IPS DF 4.7 (cell line): ENCODE measurements around the gene WDR48.

Experiments
- DNase-seq: peaks from one replicate; pipeline ENCODE4 v3.0.0-alpha.2; 2013; ENCODE audit warnings: low spot score; ENCODE audit errors: extremely low read depth

Gene WDR48

DNA sequence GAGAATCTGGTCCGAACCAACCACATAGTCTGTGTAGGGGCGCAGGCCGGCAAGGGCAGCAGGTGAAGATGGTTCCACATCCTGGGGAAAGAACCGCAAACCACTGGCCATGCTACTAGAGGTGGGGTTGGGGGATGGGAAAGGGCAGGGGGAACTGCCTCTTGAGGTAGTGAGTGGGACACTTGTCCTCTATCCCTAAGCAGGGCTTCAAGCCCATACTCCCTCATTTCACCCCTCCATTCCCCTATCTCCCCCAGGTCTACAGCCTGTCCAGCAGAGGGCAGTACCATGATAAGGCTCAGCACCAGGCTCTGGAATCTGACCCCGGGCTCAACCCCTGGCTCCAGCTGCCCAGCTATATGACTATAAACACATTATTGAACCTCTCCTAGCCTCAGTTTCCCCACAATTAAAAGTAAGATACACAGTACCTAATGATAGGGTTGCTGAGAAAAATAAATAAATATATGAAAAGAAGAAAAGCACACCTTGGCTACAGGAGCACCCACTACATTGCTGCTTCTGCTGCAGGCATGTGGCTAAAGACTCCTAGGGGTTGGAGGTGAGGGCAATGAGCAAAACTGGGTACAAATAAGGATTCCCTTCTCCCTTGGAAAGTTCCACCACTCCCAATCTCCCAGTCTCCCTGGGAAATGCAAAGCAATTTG lies 49.3 kb downstream of the WDR48 start:
- no peak for DNase-seq

- DNase-seq, result no peak
Measured at GRCh38 chr3:39102504-39103323, 50.9 kb downstream of the WDR48 start.

- DNase-seq, result no peak
Measured at GRCh38 chr3:39103324-39103693, 51.5 kb downstream of the WDR48 start.

DNA sequence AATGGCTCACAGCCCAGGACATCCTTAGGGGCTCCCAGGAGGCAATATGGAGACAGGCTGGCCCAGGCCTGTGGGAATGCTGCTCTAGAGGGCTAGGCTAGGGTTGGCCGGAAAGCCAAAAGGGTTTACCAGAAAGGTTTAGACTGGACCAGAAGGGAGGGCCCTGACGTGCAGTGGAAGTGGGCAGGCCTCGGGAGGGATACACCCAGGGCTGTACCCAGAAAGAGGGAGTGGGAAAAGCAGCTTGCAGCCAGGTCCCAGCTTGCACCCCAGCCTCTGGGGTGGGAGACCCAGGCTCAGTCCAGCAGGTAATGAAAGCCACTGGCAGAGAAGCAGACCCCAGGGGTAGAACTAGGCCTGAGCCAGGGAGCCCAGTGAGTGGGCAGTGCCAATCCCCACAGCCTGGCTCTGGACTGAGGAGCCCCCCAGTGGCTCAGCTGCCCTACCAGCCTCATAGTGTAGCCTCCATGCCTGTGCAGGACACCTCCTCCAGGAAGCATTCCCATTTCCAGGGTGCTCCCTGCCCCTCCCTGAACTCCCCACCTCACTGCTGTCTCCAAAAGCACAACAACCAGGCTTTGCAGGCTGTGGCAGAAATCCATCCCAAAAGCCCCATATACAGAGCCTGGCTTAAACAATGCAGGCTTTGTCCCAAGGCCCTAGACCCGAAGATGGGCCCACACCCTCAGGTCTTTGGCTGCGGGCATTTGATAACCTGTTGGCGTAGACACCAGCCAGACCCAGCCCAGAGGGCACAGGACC lies 52.2 kb downstream of the WDR48 start:
- DNase-seq, result no peak

- DNase-seq, result no peak
Measured at GRCh38 chr3:39104961-39105686, 53.3 kb downstream of the WDR48 start.

DNA sequence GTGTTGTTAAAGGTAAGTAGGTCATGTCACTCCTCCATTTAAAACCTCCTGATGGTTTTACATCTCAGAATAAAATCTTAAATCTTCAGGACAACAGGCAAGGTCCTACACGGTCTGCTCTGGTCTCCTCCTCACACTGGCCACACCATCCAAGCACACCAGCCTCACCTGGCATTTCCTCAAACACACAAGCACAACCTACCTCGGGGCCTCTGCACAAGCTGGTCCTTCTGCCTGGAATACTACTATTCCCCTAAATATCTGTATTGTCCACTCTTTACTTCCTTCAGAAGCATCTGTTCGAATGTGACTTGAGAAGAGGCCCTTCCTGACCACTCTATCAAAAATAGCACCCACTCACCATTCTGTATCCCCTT lies 53.9 kb downstream of the WDR48 start:
- no peak for DNase-seq

GRCh38 chr3:39106281-39106811 lies 54.5 kb downstream of the WDR48 start:
- DNase-seq, result no peak

DNA sequence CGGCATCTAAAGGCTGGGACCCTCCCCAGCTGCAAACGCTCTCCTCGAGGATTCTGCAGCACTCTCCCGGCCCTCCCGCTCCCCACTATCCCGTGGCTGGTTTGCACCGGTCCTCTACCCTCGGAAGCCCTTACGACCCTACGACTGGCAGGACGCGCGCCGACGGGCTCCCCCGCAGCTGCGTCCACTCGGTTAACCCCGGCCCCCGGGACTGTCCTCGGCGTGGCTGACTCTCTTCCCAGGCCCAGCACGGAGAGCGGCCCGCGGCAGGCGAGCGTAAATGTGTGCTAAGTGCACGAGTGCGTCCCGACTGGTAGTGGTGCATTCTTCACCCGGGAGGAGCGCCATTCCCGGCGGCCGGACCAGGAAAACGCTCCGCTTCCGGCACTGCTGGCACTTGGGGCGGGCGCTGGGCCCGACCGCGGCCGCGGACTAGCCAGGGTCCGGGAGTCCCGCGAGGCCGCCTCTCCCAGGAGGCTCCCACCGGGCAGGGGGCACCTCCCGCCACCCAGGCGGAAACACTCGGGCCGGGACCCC lies 55.1 kb downstream of the WDR48 start:
- DNase-seq, result no peak

- DNase-seq, result no peak
Measured at GRCh38 chr3:39107388-39108199, 55.8 kb downstream of the WDR48 start, which contains the start of the genes GORASP1 and TTC21A. Gene GORASP1 (minus strand): TSS chr3:39107627. CDS start chr3:39107541, 86 bp downstream. Gene TTC21A (plus strand): TSS chr3:39107680. CDS start chr3:39107838, 158 bp downstream.

GRCh38 chr3:39108200-39108710 lies 56.4 kb downstream of the WDR48 start:
- DNase-seq, result no peak

DNA sequence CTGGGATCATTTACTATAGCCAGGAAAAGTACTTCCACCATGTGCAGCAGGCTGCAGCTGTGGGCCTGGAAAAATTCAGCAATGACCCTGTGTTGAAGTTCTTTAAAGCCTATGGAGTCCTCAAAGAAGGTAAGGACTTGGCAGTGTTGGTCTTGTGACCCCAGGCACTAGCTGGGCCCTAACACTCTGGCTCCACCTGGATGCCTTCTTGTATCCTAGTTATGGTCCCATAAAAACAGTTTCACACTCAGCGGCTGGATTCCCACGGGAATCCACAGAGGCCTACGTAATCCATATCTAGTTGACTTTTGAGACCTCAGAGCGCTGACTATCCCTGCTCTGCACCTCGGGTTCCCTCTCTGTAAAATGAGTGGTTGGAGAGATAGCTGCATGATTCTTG lies 57.3 kb downstream of the WDR48 start:
- DNase-seq, result no peak

GRCh38 chr3:39110041-39110639 lies 58.3 kb downstream of the WDR48 start:
- DNase-seq, result no peak

DNA sequence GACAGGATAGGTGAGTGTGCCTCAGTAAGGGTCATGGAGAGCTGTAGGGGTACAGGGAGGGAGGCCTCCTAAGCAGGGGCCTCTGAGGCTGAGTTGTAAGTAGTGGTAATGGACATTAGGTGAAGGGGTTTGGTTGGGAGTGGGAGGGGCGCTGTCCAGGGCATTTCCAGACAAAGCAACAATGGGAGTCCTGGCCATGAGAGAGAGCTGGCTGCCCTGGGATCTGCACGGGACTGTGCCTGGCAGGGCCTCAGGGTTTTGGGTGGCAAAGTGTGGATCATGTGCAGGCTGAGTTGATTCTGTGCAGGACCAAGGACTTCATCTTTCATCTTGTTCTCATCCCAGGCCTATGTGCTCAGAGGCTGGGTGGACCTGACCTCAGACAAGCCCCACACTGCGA lies 60.3 kb downstream of the WDR48 start:
- DNase-seq, result no peak

DNA sequence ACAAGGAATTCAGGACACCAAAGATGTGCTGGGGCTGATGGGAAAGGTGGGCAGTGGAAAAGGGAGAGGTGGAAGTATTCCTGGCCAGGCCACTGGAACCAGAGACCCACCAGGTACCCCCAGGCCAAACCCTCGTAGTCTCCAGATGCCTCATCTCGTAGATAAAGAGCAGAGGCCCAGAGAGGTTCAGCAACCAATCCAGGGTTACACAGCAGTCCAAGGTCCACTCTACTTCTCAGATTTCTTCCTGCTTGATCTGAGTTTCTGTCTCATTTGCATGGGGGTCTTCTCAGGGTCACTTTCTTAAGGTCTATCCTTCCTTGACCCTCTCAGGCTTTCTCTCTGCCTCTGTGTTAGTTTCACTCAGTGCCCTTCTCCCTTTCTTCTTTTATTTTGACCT lies 60.7 kb downstream of the WDR48 start:
- no peak for DNase-seq

GRCh38 chr3:39113291-39113690 lies 61.5 kb downstream of the WDR48 start:
- DNase-seq, result no peak

DNA sequence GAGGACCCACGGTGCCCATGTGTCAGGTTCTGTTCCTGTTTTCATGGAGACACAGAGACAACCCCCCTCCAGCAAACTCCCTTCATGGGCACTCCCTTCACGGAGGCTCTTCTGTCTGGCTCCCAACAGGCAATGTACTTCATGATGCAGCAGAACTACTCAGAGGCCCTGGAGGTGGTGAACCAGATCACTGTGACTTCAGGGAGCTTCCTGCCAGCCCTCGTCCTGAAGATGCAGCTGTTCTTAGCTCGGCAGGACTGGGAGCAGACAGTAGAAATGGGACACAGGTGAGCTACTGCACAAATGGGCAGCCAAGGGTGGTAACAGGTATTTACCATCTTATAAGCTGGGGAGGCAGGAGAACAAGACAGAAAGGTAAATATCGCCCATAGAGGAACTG lies 62.6 kb downstream of the WDR48 start:
- no peak for DNase-seq

DNA sequence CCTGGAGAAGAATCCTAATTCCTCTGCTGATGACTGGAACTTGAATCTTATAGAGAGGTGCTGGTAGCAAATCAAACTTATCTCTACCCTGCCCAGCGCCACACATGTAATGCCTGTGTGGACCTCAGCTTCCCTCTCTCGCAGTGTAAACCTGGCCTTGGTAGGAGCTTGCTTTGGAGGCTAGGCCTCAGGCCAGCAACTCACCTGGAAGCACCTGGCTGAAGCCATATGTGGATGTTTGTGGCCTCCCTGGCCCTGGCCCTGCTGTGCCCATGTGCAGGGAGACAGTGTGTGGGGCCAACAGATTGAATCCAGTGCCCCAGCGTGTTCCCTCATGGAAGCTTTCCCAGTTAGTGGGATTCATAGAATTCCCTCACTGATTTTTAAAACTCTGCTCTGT lies 64.1 kb downstream of the WDR48 start:
- DNase-seq, result no peak

DNA sequence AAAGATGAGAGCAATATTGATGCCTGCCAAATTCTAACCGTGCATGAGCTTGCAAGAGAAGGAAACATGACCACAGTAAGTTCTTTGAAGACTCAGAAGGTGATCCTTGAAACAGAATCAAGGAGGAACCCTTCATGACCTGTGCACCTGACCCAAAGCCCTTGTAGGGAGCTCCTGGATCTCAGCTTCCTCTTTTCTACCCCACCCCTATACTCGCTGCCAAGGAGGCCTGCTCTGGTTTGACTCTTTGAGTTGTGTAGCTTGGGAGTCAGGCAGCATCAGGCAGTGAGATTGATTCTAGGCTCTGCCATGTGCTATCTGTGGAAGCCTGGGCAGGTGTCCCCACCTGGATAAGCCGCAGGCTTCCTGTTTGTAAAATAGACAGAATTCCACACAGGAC lies 66.3 kb downstream of the WDR48 start:
- DNase-seq, result no peak

DNA sequence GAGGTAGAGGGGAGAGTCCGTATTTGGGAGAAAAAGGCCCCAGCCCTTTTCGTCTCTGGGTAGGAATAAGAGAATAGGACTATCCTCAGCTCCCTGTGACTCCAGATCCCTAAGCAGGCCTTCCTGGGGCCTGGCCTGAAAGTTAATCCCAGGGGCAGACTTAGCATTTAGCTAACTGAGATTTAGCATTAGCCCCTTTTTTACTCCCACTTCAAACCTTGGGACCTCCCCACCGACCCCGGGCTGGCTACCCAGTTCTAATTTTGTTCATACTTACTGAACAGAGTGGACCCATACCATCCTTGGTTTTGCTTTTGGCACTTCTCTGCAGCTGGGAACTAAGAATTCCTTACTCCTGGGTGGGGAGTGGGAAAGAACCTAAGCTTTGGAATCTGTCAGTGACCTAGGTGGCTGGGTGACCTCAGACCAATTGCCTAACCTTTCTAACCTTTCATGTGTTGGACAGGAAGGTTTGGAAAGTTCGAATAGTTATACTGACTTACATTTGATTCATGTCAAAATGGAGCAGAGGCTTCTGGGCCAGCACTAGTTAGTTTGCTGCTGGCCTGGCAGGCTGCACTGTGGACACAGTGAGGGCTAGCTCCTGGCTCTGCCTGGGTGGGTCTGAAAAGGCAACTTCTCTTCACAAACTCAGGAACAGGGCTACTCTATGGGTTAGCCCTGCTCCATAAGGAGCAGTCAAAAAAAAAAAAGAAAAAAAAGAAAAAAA lies 67.3 kb downstream of the WDR48 start:
- DNase-seq, result no peak
